HS-27A (cell line): ENCODE measurements around the gene THEMIS2.
"Not testable (repeated sequence)": the region's sequence is repeated elsewhere in the genome, so short reads cannot be mapped to it uniquely, and the experiment has no call there.

Experiments
- DNase-seq: peaks from one replicate; pipeline ENCODE4 v3.0.0-alpha.2; 2012; ENCODE audit warnings: low read depth, missing footprints

The THEMIS2 gene

DNA sequence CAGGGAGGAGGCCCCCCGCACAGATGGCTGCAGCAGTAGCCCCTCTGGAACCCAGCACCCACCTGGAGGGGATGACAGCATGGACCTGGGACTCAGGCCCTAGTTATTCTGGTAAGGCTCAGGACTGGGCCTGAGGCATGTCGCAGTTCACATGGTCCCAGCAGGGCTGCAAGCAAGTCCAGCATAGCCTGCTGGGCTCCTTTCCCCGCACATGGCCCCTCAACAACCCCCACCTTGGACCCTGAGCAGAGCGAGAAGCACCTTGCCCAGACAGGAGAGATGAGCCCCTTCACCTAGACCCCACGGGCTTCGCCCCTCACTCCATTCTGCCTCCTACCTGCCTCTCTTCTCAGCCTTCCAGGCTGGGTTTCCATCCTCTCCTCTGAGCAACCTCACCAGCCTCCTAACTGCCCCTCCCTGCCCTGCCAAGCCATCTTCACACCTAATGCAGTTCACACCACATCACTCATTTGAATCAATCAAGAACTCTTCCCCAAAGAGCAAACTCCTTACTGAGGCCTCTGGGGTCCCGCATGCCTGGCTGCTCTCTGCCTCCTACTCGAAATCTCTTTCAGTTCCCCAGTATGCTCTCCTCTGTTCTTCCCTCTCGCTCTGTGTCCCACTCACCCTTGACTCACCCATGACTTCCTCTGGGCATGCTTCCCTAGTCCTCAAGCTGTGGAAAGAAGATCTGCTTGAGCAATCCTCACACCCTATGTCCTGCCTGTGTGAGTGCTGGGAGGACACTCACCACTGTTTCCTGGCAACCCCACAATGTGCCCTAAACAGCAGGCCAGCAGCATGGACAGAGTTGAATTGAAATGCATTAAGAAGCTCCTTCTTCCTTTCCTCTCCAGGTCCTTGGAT, 9.4 kb upstream of the THEMIS2 start:
- DNase-seq = peak; percentile 61

DNA sequence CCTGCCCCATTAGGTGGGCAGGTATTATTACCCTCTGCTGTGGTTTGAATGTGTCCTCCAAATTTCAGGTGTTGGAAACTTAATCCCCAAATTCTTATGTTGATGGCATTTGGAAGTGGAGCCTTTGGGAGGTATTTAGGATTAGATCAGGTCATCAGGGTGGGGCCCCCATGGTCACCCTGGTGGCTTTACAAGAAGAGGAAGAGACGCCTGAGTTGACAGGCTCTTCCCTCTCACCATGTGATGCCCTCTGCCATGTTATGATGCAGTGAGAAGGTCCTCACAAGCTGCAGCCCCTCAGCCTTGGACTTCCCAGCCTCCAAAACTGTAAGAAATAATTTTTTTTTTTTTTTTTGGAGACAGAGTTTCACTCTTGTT, 8.8 kb upstream of the THEMIS2 start:
- DNase-seq = no peak

DNA sequence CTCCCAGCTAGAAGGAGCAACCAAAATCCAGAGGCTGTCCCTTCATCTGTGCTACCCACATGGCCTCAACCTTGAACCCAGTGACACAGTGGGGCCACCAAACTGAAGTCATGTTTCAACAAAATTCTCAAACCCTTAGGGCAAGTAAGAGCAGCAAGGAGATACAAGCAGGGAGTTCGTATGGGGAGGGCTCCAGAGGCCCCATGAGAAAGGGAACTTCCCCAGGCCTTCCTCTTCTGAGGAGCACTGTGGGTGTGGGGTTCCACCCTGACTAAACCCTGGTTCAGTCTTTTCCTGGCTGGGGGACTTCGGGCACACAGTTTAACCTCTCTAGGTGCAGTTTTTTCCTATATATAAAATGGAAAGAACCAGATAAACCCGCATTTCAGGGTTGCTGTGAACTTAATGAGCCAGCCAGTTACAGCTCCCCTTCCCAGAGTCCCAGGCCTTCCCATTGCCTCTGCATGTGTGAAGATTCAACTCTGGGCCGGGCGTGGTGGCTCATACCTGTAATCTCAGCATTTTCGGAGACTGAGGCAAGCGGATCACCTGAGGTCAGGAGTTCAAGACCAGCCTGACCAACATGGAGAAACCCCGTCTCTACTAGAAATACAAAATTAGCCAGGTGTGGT, 8.0 kb upstream of the THEMIS2 start:
- DNase-seq = no peak

DNA sequence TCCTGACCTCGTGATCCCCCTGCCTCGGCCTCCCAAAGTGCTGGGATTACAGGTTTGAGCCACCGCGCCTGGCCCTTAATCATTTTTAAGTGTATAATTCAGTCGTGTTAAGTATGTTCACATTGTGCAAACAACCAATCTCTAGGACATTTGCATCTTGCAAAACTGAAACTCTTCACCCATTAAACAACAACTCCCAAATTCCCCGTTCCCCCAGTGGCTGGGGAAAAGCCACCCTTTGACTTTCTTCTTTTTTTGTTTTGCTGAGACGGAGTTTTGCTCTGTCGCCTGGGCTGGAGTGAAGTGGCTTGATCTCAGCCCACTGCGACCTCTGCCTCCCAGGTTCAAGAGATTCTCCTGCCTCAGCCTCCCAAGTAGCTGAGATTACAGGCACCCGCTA, 6.5 kb upstream of the THEMIS2 start:
- no peak for DNase-seq

DNA sequence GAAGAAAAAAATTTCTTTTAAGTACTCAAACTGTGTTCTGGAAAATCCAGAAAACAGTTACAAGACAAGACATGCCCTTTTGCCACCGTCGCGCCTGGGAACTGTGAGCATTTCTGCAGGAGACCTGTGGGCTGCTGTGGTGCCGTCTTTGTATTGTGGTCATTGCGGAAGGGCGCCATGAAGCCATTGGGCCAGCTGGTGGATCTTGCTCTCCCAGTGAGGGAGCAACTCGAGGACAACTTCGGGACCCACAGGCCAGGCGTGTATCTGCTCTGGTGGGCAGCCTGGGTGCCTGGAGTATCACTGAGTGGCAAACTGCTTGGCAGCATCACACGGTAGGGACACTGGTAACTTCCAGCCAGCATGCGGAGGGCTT, 3.8 kb upstream of the THEMIS2 start:
- no peak for DNase-seq

DNA sequence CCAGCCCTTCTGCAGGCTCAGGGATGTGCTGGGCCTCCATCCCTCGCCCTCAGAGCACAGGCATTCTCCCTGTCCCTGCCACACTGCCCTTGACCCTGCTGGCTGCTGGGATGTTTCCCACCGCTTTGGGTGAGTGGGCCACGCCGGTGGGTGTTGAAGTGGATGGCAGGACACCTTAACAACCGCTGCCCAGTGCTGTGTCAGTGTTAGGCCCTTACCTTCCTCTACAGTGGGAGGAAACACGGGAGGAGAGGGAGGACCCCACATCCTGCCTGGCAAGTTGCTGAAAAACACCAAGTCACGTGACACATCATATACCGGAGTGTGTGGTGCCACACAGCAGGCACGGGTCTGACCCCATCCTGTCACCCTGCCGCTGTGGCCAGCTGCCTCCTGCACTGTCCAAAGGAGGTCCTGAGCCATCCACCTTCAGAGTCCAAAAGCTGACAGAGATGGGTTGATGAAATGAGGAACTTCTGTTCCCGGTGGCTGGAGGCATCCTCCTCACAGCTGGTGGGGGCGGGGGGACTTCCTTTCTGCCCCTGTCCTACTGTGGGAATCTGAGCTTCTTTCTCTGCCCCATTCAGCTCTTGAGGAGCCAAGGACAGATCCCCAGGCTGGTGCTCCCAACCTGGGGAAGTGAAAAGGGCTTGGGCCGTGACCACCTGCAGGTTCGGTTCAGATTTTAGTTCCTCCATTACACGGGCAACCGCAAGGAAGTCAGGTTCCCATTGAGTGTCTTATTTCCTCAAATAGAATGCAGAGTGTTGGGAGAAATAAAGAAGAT, 3.2 kb upstream of the THEMIS2 start:
- DNase-seq = no peak

DNA sequence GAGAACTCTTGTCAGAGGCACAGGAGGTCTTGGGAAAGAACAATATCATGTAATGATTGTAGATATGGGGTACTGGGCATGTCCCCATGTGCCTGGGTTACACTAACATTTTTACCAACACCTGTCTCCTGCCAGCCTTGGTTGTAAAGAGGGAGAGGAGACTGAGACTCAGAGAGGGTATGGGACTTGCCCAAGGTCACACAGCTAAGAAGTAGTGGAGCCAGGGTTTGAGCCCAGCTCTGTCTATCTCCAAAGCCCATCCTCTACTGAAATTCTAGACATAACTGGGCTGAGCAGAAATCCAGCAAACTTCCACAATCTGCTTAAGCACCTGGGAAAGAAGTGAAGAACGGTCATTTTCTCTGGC, 2.6 kb upstream of the THEMIS2 start:
- DNase-seq = no peak

DNA sequence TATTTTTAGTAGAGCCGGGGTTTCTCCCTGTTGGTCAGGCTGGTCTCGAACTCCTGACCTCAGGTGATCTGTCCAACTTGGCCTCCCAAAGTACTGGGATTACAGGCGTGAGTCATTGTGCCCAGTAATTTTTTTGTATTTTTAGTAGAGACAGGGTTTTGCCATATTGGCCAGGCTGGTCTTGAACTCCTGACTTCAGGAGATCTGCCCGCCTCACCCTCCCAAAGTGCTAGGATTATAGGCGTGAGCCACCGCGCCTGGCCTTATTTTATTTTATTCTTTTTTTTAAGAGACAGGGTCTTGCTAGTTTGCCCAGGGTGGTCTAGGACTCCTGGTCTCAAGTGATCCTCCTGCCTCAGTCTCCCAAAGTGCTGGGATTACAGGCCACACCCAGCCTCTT, 1.3 kb upstream of the THEMIS2 start:
- DNase-seq = not testable (repeated sequence)

DNA sequence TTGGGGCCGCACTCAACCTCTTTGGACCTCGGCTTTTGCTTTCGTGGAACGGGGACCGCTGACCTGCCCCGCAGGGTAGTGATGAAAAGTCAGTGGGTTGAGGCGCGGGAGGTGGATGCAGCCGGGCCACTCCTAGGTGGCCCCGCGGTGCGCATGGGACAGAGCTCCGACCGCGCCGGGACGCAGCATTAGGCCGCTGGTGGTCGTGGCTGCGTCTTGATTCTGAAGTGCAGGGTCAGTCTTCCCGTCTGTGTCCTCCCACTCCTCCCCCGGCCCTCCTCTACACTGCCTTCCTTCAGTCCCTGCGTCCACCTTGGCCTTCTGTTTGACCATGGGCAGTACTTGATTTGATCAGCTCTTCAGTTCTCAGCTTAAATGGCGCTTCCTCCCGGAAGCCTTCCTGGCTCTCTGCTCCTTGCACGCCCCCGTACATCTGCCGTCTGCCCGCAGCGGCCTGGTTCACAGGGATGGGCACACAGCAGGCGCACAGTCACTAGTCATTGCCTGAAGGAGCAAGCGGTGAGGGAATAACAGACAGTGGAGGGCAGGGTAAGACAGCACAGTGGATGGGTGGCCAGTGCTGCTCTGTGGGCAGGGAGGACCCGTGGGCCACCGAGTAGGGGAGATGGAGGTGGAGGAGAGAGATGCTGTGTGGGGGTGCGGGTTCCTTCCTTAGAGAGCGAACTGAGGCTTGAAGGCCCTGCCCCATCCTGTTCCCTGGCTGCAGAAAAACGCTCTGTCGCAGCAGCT, 633 bp downstream of the THEMIS2 start:
- DNase-seq = no peak

DNA sequence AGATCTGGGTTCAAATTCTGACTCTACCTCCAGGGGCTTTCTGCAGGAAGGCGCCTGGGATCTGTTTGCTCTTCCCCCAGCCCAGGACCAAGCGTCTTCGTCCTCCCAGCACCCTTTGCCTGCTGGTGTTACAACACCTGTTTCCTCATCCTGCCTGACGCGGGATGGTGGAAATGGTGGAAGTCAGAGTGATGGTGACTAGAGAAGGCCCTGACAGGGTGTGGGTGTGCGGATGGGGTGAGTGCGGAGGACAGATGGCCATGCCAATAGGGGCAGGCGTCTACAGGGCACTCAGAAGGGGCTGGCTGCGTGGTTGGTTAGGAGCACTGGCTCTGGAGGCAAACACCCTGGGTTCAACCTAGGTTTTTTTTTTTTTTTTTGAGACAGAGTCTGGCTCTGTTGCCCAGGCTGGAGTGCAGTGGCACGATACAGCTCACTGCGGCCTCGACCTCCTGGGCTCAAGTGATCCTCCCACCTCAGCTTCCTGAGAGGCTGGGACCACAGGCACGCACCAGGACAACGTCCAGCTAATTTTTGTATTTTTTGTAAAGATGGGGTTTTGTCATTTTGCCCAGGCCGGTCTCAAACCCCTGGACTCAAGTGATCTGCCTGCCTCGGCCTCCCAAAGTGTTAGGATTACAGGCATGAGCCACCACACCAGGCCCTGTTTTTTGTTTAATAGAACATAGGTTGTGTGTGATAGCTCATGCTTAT, 1.5 kb downstream of the THEMIS2 start:
- no peak for DNase-seq

DNA sequence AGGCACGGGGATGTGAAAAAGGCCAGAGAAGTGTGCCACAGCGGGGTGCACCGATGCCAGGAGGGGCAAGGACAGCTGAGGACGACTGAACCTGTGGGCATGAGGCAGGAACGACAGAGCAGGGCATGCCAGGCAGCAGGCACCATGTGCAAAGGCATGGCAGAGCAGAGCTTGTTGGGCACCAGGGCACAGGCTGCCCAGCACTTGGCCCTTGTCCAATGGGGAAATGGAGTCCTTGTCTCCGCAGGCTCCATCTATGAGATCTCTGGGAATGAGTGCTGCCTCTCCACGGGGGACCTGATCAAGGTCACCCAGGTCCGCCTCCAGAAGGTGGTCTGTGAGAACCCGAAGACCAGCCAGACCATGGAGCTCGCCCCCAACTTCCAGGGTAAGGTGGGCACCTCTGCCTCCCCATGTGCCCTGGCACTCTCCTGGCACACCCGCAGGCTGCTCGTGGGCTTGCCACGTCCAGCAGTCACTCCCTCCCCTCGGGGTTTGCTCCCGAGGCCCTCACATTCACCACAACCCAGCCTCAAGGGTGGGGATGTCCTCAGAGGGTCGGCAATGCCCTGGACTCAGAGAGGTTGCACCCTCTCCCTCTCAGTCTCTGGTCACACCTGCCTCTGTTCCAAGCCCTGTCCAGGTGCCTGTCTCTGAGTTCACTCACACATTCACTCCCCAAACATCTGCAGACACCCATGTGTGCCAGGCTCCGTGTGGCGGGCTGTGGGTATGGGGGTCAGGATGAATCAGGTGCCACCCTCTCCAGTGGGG, 4.2 kb downstream of the THEMIS2 start:
- DNase-seq = no peak

DNA sequence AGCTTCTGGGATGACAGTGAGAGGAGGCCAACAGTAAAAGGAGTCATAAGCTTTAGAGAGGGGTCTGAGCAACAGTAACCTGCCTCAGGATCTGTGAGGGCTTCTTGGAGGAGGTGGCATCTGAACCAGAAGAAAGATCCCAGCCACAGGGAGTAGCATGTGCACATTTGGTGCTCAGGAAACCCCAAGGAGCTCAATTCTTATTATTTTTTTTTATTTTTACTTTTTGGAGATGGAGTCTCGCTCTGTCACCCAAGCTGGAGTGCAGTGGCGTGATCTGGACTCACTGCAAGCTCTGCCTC, 4.7 kb downstream of the THEMIS2 start:
- no peak for DNase-seq

DNA sequence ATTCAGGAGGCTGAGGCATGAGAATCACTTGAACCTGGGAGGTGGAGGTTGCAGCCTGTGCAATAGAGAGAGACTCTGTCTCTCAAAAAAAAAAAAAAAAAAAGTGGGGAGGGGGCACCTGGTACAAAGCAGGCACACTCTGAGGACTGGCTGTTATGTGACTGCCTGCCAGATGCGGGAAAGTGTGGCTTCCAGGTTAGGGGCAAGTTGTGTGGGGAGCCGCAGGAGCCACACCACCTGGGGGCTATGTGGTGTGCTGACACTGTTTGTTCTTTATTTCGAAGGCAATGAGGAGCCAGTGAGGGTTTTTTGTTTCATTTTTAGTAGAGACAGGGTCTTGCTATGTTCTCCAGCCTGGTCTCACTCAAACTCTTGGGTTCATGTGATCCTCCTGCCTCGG, 5.7 kb downstream of the THEMIS2 start:
- DNase-seq = no peak

DNA sequence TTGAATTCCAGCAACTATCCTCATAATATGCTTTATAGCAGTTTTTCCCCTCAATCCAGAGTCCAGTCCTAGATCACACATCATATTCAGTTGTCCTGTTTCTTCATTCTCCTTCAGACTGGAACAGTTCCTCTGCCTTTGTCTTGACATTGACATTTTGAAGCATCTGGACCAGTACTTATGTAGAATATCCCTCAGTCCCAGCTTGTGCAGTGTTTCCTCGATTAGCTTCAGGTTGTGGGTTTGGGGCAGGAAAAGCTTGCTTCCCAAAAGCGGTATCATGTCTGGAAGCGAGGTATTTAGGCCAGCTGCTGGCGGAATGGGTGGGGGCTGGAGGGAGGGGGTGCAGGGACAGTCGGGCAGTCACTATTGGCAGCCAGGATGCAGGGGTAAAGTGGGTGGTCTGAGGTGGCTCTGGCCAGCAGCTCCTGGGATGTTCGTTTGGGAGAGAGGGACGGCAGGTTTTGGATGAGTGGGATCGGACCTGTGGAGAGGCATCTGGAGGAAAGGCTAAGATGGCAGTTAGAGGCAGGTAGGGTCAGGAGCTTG, 6.5 kb downstream of the THEMIS2 start:
- no peak for DNase-seq

DNA sequence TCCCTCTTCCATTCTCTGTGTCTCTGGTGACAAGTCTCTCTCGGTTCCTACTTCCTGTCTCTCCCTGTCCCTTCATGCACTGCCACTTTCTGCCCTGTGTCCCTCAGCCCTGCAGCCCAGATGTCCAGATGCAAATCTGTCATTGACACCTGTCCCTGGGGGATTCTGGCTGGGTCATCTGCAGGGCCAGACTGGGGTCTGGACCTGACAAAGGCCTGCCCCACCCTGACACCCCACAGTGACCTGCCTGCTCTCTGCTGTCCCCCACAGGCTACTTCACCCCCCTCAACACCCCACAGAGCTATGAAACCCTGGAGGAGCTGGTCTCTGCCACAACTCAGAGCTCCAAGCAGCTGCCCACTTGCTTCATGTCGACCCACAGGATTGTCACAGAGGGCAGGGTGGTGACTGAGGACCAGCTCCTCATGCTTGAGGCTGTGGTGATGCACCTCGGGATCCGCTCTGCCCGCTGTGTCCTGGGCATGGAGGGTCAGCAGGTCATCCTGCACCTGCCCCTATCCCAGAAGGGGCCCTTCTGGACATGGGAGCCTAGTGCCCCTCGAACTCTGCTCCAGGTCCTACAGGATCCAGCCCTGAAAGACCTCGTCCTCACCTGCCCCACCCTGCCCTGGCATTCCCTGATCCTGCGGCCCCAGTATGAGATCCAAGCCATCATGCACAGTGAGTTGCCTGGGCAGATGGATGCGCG, 7.2 kb downstream of the THEMIS2 start:
- no peak for DNase-seq

DNA sequence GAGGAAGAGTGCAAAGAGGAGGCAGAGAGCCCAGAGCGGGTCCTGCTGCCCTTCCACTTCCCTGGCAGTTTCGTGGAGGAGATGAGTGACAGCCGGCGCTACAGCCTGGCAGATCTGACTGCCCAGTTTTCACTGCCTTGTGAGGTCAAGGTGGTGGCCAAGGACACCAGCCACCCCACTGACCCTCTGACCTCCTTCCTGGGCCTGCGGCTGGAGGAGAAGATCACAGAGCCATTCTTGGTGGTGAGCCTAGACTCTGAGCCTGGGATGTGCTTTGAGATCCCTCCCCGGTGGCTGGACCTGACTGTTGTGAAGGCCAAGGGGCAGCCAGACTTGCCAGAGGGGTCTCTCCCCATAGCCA, 10.2 kb downstream of the THEMIS2 start:
- DNase-seq = no peak

DNA sequence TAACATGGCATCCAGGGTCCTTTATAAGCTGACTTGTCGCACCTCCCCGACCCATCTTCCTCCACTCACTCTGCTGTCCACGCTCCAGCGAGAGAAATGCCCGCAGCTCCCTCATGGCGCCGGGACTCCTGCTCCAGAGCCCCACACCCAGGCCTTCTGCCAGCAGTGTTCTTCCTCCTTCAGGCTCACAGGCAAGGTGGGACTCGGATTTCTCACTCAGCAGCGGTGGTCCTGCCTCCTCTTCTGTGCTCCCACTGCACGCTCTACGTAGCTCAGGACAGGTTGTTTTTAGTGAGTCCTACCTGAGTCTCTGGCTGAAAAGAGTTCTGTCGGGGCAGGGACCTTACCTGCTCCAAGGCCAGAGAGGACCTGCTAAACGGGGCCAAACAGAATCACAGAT, 11.2 kb downstream of the THEMIS2 start:
- no peak for DNase-seq

DNA sequence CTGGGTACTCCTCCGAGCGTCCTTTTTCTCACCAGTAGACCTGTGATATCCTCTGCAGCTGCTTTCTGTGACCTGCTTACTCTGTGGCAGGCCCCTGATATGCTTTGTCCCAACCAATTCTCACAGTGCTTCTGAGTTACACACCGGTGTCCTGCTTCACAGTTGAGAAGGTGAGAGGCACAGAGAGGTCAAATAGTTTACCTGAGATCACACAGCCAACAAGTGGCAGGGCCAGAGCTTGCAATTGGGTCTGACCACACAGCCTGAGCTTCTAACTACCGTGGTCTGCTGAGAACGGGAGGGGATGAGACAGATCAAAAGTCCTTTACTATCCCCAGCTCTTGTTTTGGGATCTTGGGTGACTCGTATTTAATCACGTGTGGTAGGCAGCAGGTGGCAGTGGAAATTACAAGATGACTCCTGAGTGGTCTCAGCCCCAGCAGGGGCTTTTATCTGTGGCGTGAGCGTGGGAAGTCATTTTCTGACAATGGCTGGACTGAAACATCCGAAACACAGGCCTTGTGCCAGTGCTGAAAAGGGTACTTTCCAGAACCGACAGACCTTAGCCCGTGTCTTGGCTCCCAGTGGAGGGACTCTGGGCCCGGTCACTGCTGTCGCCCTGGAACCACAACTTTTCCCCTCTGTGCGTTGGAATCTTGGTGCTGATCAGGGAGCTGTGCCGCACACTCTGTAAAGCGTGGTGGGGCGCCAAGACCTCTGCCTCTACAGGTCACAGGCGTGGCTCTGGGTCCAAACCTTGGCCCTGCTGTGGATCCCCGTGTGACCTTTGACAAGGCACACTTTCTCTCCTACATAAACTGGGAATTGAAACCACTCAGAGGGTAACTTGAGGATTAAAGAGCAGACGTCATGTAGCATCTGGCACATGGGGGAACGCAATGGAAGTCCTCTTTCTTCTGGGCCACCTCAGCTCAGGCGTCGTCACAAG, 11.9 kb downstream of the THEMIS2 start:
- no peak for DNase-seq

DNA sequence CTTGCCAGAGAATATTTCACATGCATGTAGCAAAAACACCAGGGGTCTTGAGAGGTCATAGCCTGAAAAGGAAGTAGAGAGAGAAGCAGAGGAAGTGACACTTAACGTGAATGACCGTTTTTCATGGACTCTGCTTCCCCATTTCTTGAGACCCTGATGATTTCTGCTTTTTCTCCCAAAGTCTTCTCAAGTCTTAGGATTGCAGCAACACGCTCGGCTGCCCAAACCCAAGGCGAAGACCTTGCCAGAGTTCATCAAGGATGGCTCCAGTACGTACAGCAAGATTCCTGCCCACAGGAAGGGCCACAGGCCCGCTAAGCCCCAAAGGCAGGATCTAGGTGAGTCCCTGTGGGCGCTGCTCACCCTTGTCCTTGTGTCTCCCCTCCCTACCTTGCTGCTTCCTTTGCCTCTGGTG, 12.8 kb downstream of the THEMIS2 start:
- DNase-seq = no peak
